Uterus (tissue), 4 donors: Measurements from ENCODE around the gene GJB4. TPM values are rescaled to one million over a fixed set of nuclear protein-coding genes. Genes with fewer than 3 reads are reported as not detected.
"Not testable (repeated sequence)": the region's sequence is repeated elsewhere in the genome, so short reads cannot be mapped to it uniquely, and the experiment has no call there.

Experiments
- DNase-seq, 2 donors: peaks; one replicate each; pipeline ENCODE4 v3.0.0-alpha.2; 2019 to 2020
- H3K27ac ChIP-seq, 2 donors: fragments of 200-600 bp; sonication (generic); 1 replicate in 1 of 2; 2 replicates in 1 of 2; pipeline ENCODE4 v1.5.1; 2016 to 2018
- H3K27me3 ChIP-seq, 2 donors: fragments of 200-600 bp; sonication (generic); one replicate each; pipeline ENCODE4 v1.5.1; 2018 to 2019; ENCODE audit warnings: control low read depth in 1 of 2
- H3K36me3 ChIP-seq, 2 donors: fragments of 200-600 bp; sonication (generic); one replicate each; pipeline ENCODE4 v1.5.1; 2019; ENCODE audit warnings: control low read depth in 1 of 2
- H3K4me1 ChIP-seq, 2 donors: fragments of 200-600 bp; sonication (generic); one replicate each; pipeline ENCODE4 v1.5.1; 2018 to 2019; ENCODE audit warnings: control low read depth in 1 of 2
- H3K4me3 ChIP-seq, 2 donors: fragments of 200-600 bp; sonication (generic); 1 replicate in 1 of 2; 2 replicates in 1 of 2; pipeline ENCODE4 v1.5.1; 2018 to 2019; ENCODE audit warnings: mild to moderate bottlenecking in 1 of 2
- H3K9me3 ChIP-seq, 2 donors: fragments of 200-600 bp; sonication (generic); one replicate each; pipeline ENCODE4 v1.5.1; 2019; ENCODE audit warnings: control low read depth in 1 of 2
- CTCF ChIP-seq, 4 experiments: fragments of 200-600 bp in 2 of 4; fragments of 450-650 bp in 2 of 4; sonication (generic) in 2 of 4; IDR thresholded peaks; one replicate each; pipeline ENCODE4 v1.5.1; 2016 to 2019; ENCODE audit warnings: antibody characterized with exemption in 4 of 4, mild to moderate bottlenecking in 2 of 4, moderate library complexity in 1 of 4
- POLR2A ChIP-seq, 2 donors: fragments of 450-650 bp; IDR thresholded peaks; one replicate each; pipeline ENCODE4 v1.6.1; 2016; ENCODE audit warnings: antibody characterized with exemption in 2 of 2, mild to moderate bottlenecking in 1 of 2, moderate library complexity in 1 of 2
- intact Hi-C: fragments of 100-400 bp; cut with DNase I; formaldehyde crosslinking; loops from one replicate; pipeline ENCODE4 v1.15.1; 2023; ENCODE audit warnings: low total_unique reads
- total RNA-seq, 4 donors: library from RNA; depleted of rRNA in 3 of 4; stranded (reverse); fragments of >200 nt in 3 of 4; gene quantifications; one replicate each; pipeline versions ENCODE4 v1.1.0 to v1.2.4, GENCODE V29; 2014 to 2023
- donor health status: DM: yes; HTN: yes; CAD: no.

Gene GJB4
- total RNA-seq, 4 donors from 2014 or later: not detected

- intact Hi-C loops: no loop called here
- TF ChIP-seq POLR2A (IDR thresholded peaks at IDR 0.05) (no peak), CTCF (IDR thresholded peaks at IDR 0.05) (no peak)
- no peaks in the 10 kb centered on the region for H3K4me1 ChIP-seq
- H3K36me3 ChIP-seq: no peaks in the 10 kb centered on the region
- no peak for DNase-seq
- no peak overlapping the region for H3K4me3 ChIP-seq
- H3K27me3 ChIP-seq: no peaks in the 10 kb centered on the region
- H3K9me3 ChIP-seq: no peaks in the 10 kb centered on the region
- H3K27ac ChIP-seq: no peak overlapping the region
These were observed 12.2 kb downstream of the GJB4 start for GRCh38 chr1:34771573-34772371.

GRCh38 chr1:34773114-34773513 is 13.6 kb downstream of the GJB4 start:
- H3K4me1 ChIP-seq, H3K9me3 ChIP-seq, intact Hi-C loops, DNase-seq, H3K27me3 ChIP-seq, H3K4me3 ChIP-seq, H3K36me3 ChIP-seq, H3K27ac ChIP-seq: not testable (repeated sequence)

GRCh38 chr1:34774957-34775356 is 15.4 kb downstream of the GJB4 start:
- Histone ChIP-seq H3K9me3 (no peaks in the 10 kb centered on the region), H3K4me1 (no peaks in the 10 kb centered on the region), H3K27me3 (no peaks in the 10 kb centered on the region), H3K4me3 (no peak overlapping the region), H3K27ac (no peak overlapping the region), H3K36me3 (no peaks in the 10 kb centered on the region)
- no peak for TF ChIP-seq CTCF (IDR thresholded peaks at IDR 0.05)
- TF ChIP-seq POLR2A (IDR thresholded peaks at IDR 0.05): no peak
- DNase-seq: no peak
- intact Hi-C loops: no loop called here

GRCh38 chr1:34776911-34777310 is 17.4 kb downstream of the GJB4 start:
- H3K4me3 ChIP-seq: no peak overlapping the region
- no peak overlapping the region for H3K27ac ChIP-seq
- H3K4me1 ChIP-seq: peaks cover 0 to 9% of the 10 kb centered on the region in 2 donors
- no peak for DNase-seq
- no peaks in the 10 kb centered on the region for H3K9me3 ChIP-seq
- intact Hi-C loops: no loop called here
- peaks cover 8 to 17% of the 10 kb centered on the region in 2 donors for H3K27me3 ChIP-seq
- no peaks in the 10 kb centered on the region for H3K36me3 ChIP-seq
- TF ChIP-seq CTCF (IDR thresholded peaks at IDR 0.05) (no peak), POLR2A (IDR thresholded peaks at IDR 0.05) (no peak)

GRCh38 chr1:34777519-34778321 is 18.2 kb downstream of the GJB4 start:
- Histone ChIP-seq H3K4me3 (no peak overlapping the region), H3K36me3 (no peaks in the 10 kb centered on the region), H3K27ac (no peak overlapping the region), H3K27me3 (peaks cover 8 to 25% of the 10 kb centered on the region in 2 donors), H3K9me3 (no peaks in the 10 kb centered on the region), H3K4me1 (peaks cover 0 to 9% of the 10 kb centered on the region in 2 donors)
- intact Hi-C loops: no loop called here
- no peak for DNase-seq
- no peak for TF ChIP-seq POLR2A (IDR thresholded peaks at IDR 0.05)
- no peak for TF ChIP-seq CTCF (IDR thresholded peaks at IDR 0.05)
